Measurements from ENCODE around the gene OR8G1. TPM values are rescaled to one million over a fixed set of nuclear protein-coding genes. Genes with fewer than 3 reads are reported as not detected.

The OR8G1 gene
- total and polyA plus RNA-seq, 9 of the 15 experiments (the other 6 are each of a cell fraction or from before 2014, with no cell fraction given) = 0.03 to 1.4 (median 0.51) TPM; not detected in 1

- TF ChIP-seq RBM34 (IDR thresholded peaks at IDR 0.05; ENCODE audit: borderline replicate concordance, insufficient read depth, low read length) (no peak), TARDBP (IDR thresholded peaks at IDR 0.05) (no peak), KLF10 (CRISPR knock-in tag; IDR thresholded peaks at IDR 0.05) (no peak), YBX1 (IDR thresholded peaks at IDR 0.05) (no peak), NR4A1 (CRISPR knock-in tag; IDR thresholded peaks at IDR 0.05) (no peak), NR4A1 (tag; IDR thresholded peaks at IDR 0.05) (no peak), STAT5A (IDR thresholded peaks at IDR 0.05; ENCODE audit: borderline replicate concordance, low read length) (no peak), PTRF (tag; IDR thresholded peaks at IDR 0.05) (no peak)
Observed at GRCh38 chr11:124297921-124298320, 57.0 kb downstream of the OR8G1 start (continued).

- no TSS peak for BruUV-seq (replicated peaks)
- in situ Hi-C loops (cut with MboI) = no loop called here
- no peak for TF ChIP-seq PTTG1 (tag; IDR thresholded peaks at IDR 0.05; ENCODE audit: low read depth)
- TF ChIP-seq, protein P1, sequence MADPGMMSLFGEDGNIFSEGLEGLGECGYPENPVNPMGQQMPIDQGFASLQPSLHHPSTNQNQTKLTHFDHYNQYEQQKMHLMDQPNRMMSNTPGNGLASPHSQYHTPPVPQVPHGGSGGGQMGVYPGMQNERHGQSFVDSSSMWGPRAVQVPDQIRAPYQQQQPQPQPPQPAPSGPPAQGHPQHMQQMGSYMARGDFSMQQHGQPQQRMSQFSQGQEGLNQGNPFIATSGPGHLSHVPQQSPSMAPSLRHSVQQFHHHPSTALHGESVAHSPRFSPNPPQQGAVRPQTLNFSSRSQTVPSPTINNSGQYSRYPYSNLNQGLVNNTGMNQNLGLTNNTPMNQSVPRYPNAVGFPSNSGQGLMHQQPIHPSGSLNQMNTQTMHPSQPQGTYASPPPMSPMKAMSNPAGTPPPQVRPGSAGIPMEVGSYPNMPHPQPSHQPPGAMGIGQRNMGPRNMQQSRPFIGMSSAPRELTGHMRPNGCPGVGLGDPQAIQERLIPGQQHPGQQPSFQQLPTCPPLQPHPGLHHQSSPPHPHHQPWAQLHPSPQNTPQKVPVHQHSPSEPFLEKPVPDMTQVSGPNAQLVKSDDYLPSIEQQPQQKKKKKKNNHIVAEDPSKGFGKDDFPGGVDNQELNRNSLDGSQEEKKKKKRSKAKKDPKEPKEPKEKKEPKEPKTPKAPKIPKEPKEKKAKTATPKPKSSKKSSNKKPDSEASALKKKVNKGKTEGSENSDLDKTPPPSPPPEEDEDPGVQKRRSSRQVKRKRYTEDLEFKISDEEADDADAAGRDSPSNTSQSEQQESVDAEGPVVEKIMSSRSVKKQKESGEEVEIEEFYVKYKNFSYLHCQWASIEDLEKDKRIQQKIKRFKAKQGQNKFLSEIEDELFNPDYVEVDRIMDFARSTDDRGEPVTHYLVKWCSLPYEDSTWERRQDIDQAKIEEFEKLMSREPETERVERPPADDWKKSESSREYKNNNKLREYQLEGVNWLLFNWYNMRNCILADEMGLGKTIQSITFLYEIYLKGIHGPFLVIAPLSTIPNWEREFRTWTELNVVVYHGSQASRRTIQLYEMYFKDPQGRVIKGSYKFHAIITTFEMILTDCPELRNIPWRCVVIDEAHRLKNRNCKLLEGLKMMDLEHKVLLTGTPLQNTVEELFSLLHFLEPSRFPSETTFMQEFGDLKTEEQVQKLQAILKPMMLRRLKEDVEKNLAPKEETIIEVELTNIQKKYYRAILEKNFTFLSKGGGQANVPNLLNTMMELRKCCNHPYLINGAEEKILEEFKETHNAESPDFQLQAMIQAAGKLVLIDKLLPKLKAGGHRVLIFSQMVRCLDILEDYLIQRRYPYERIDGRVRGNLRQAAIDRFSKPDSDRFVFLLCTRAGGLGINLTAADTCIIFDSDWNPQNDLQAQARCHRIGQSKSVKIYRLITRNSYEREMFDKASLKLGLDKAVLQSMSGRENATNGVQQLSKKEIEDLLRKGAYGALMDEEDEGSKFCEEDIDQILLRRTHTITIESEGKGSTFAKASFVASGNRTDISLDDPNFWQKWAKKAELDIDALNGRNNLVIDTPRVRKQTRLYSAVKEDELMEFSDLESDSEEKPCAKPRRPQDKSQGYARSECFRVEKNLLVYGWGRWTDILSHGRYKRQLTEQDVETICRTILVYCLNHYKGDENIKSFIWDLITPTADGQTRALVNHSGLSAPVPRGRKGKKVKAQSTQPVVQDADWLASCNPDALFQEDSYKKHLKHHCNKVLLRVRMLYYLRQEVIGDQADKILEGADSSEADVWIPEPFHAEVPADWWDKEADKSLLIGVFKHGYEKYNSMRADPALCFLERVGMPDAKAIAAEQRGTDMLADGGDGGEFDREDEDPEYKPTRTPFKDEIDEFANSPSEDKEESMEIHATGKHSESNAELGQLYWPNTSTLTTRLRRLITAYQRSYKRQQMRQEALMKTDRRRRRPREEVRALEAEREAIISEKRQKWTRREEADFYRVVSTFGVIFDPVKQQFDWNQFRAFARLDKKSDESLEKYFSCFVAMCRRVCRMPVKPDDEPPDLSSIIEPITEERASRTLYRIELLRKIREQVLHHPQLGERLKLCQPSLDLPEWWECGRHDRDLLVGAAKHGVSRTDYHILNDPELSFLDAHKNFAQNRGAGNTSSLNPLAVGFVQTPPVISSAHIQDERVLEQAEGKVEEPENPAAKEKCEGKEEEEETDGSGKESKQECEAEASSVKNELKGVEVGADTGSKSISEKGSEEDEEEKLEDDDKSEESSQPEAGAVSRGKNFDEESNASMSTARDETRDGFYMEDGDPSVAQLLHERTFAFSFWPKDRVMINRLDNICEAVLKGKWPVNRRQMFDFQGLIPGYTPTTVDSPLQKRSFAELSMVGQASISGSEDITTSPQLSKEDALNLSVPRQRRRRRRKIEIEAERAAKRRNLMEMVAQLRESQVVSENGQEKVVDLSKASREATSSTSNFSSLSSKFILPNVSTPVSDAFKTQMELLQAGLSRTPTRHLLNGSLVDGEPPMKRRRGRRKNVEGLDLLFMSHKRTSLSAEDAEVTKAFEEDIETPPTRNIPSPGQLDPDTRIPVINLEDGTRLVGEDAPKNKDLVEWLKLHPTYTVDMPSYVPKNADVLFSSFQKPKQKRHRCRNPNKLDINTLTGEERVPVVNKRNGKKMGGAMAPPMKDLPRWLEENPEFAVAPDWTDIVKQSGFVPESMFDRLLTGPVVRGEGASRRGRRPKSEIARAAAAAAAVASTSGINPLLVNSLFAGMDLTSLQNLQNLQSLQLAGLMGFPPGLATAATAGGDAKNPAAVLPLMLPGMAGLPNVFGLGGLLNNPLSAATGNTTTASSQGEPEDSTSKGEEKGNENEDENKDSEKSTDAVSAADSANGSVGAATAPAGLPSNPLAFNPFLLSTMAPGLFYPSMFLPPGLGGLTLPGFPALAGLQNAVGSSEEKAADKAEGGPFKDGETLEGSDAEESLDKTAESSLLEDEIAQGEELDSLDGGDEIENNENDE (IDR thresholded peaks at IDR 0.05; ENCODE audit: low read depth, low read length) = no peak
- no peak for TF ChIP-seq TCF3 (CRISPR knock-in tag; IDR thresholded peaks at IDR 0.05)
- TF ChIP-seq HDAC1 (IDR thresholded peaks at IDR 0.05) = no peak
- TF ChIP-seq ETS2 (tag; IDR thresholded peaks at IDR 0.05; ENCODE audit: borderline replicate concordance, poor library complexity, severe bottlenecking) = no peak
Observed at GRCh38 chr11:124301548-124301947, 60.7 kb downstream of the OR8G1 start.

More at GRCh38 chr11:124301548-124301947, 60.7 kb downstream of the OR8G1 start:
- no peak overlapping the region for H3K9ac ChIP-seq (ENCODE audit: insufficient read depth in 1 of 2, low read depth in 2 of 2, low read length in 2 of 2)
- intact Hi-C loops (cut with micrococcal nuclease) = no loop called here
- no peak for ATAC-seq
- H3K79me2 ChIP-seq (ENCODE audit: control insufficient read depth, insufficient read depth, low read length) = no peaks in the 10 kb centered on the region
- no peak for DNase-seq (ENCODE audit: extremely low read depth in 1 of 4, low spot score in 3 of 4)
- H3K27me3 ChIP-seq (ENCODE audit: control insufficient read depth in 2 of 2, insufficient read depth in 2 of 2, low read length in 2 of 2) = no peaks in the 10 kb centered on the region
- CTCF ChIA-PET (ENCODE audit: low intra/inter-chr PET ratio) = no interaction called here
- no peak overlapping the region for H3K4me2 ChIP-seq (ENCODE audit: insufficient read depth, low read length)
- no peak for FAIRE-seq
- 0 out of 3 replicates have a peak, but pooled peaks cover 3% of the 10 kb centered on the region for H3K36me3 ChIP-seq (ENCODE audit: control insufficient read depth, insufficient read depth, low read length)
- H3K4me3 ChIP-seq = no peak overlapping the region
- WGBS (ENCODE audit: insufficient coverage, low coverage, missing lambda C conversion rate) = 66% methylated on average over 3 of the region's 3 CpGs
- no peaks in the 10 kb centered on the region for H3K9me1 ChIP-seq (ENCODE audit: control insufficient read depth, insufficient read depth, low read length)
- no peak overlapping the region for H3K27ac ChIP-seq (ENCODE audit: extremely low read depth, low read depth, low read length)
- no peaks in the 10 kb centered on the region for H3K4me1 ChIP-seq (replicated peaks in 1 of 2; ENCODE audit: control insufficient read depth in 2 of 2, insufficient read depth in 2 of 2, low read length in 2 of 2)
- H3K9me3 ChIP-seq (replicated peaks; ENCODE audit: control insufficient read depth, insufficient read depth, low read depth, low read length) = no peaks in the 10 kb centered on the region
- POLR2A ChIA-PET = interaction anchor here (0.6 to 1.4 kb wide), 2 partner anchors 10 to 249 kb away, joined by 3 read pairs; no protein-coding TSS in a partner anchor
- H2AFZ ChIP-seq (ENCODE audit: low read depth, low read length) = no peak overlapping the region
- no peaks in the 10 kb centered on the region for H4K20me1 ChIP-seq (replicated peaks; ENCODE audit: control insufficient read depth, insufficient read depth, low read length)

All from K562 (cell line).